GOT3 (cell line): Measurements from ENCODE around the gene TRIM63.

Source experiments
- DNase-seq: peaks from one replicate; lab custom pipeline; 2025; ENCODE audit warnings: mixed read lengths; lab: John Stamatoyannopoulos, UW

The TRIM63 gene

GRCh38 chr1:26016258-26016952 lies 51.0 kb downstream of the TRIM63 start:
- no peak for DNase-seq

- no peak for DNase-seq
Observed at GRCh38 chr1:26015358-26015757, 52.1 kb downstream of the TRIM63 start.

GRCh38 chr1:26014179-26014578 lies 53.3 kb downstream of the TRIM63 start:
- DNase-seq, result no peak

- DNase-seq, result no peak
Observed at GRCh38 chr1:26012864-26013263, 54.6 kb downstream of the TRIM63 start.

- DNase-seq, result no peak
Observed at GRCh38 chr1:26010825-26011224, 56.6 kb downstream of the TRIM63 start.

- DNase-seq, result no peak
Observed at GRCh38 chr1:26009796-26010447, 57.5 kb downstream of the TRIM63 start.

GRCh38 chr1:26006710-26007109 lies 60.7 kb downstream of the TRIM63 start:
- DNase-seq, result no peak

GRCh38 chr1:26005434-26006105 lies 61.9 kb downstream of the TRIM63 start:
- no peak for DNase-seq

- no peak for DNase-seq
Observed at GRCh38 chr1:26003756-26004155, 63.7 kb downstream of the TRIM63 start.

GRCh38 chr1:26003262-26003661 lies 64.2 kb downstream of the TRIM63 start:
- DNase-seq, result no peak
